ENCODE data around the gene LILRB2. TPM values are rescaled to one million over a fixed set of nuclear protein-coding genes. Genes with fewer than 3 reads are reported as not detected.

The LILRB2 gene
- polyA plus RNA-seq, 1 experiment = not detected

- DNase-seq (ENCODE audit: low read depth) = no peak
- ChIA-PET POLR2A (no interaction called here), CTCF (interaction anchor here (0.7 kb wide), 2 partner anchors 27 to 449 kb away, joined by 3 read pairs; no protein-coding TSS in a partner anchor)
- no peaks in the 10 kb centered on the region for H3K27me3 ChIP-seq (ENCODE audit: control insufficient read depth, insufficient read depth, low read length)
- no peak for TF ChIP-seq CTCF (IDR thresholded peaks at IDR 0.05; ENCODE audit: insufficient read depth, low read depth, low read length)
- H3K4me3 ChIP-seq (ENCODE audit: low read depth, low read length) = no peak overlapping the region
- H3K36me3 ChIP-seq (ENCODE audit: control insufficient read depth, insufficient read depth, low read length) = no peaks in the 10 kb centered on the region
Measured at GRCh38 chr19:54302257-54302656, 21.3 kb upstream of the LILRB2 start.

GRCh38 chr19:54299515-54299914 is 18.6 kb upstream of the LILRB2 start:
- TF ChIP-seq CTCF (IDR thresholded peaks at IDR 0.05; ENCODE audit: insufficient read depth, low read depth, low read length) = no peak
- ChIA-PET CTCF (interaction anchor here (1.9 kb wide), 1 partner anchor 25 kb away, joined by 4 read pairs; no protein-coding TSS in a partner anchor), POLR2A (no interaction called here)
- Histone ChIP-seq H3K27me3 (ENCODE audit: control insufficient read depth, insufficient read depth, low read length) (no peaks in the 10 kb centered on the region), H3K4me3 (ENCODE audit: low read depth, low read length) (no peak overlapping the region), H3K36me3 (ENCODE audit: control insufficient read depth, insufficient read depth, low read length) (no peaks in the 10 kb centered on the region)
- no peak for DNase-seq (ENCODE audit: low read depth)

- ChIA-PET POLR2A (no interaction called here), CTCF (interaction anchor here (1.9 kb wide), 1 partner anchor 25 kb away, joined by 4 read pairs; no protein-coding TSS in a partner anchor)
- Histone ChIP-seq H3K27me3 (ENCODE audit: control insufficient read depth, insufficient read depth, low read length) (no peaks in the 10 kb centered on the region), H3K36me3 (ENCODE audit: control insufficient read depth, insufficient read depth, low read length) (no peaks in the 10 kb centered on the region), H3K4me3 (ENCODE audit: low read depth, low read length) (no peak overlapping the region)
- no peak for TF ChIP-seq CTCF (IDR thresholded peaks at IDR 0.05; ENCODE audit: insufficient read depth, low read depth, low read length)
- DNase-seq (ENCODE audit: low read depth) = no peak
Measured at GRCh38 chr19:54299126-54299498, 18.2 kb upstream of the LILRB2 start.

- POLR2A ChIA-PET = no interaction called here
- no peak for DNase-seq (ENCODE audit: low read depth)
- no peak for TF ChIP-seq CTCF (IDR thresholded peaks at IDR 0.05; ENCODE audit: insufficient read depth, low read depth, low read length)
Measured at GRCh38 chr19:54298357-54299125, 17.6 kb upstream of the LILRB2 start.

GRCh38 chr19:54297759-54298305 is 16.9 kb upstream of the LILRB2 start:
- no peaks in the 10 kb centered on the region for H3K36me3 ChIP-seq (ENCODE audit: control insufficient read depth, insufficient read depth, low read length)
- ChIA-PET POLR2A (no interaction called here), CTCF (no interaction called here)
- peak; percentile 37; the same call in 1 of the 2 replicates for TF ChIP-seq CTCF (IDR thresholded peaks at IDR 0.05; ENCODE audit: insufficient read depth, low read depth, low read length)
- no peak overlapping the region for H3K4me3 ChIP-seq (ENCODE audit: low read depth, low read length)
- DNase-seq (ENCODE audit: low read depth) = no peak
- H3K27me3 ChIP-seq (ENCODE audit: control insufficient read depth, insufficient read depth, low read length) = no peaks in the 10 kb centered on the region

More at GRCh38 chr19:54298357-54299125, 17.6 kb upstream of the LILRB2 start:
- H3K27me3 ChIP-seq (ENCODE audit: control insufficient read depth, insufficient read depth, low read length) = no peaks in the 10 kb centered on the region
- CTCF ChIA-PET = interaction anchor here (1.9 kb wide), 1 partner anchor 26 kb away, joined by 4 read pairs; no protein-coding TSS in a partner anchor
- H3K4me3 ChIP-seq (ENCODE audit: low read depth, low read length) = no peak overlapping the region
- H3K36me3 ChIP-seq (ENCODE audit: control insufficient read depth, insufficient read depth, low read length) = no peaks in the 10 kb centered on the region
